Measurements from ENCODE around the gene AIF1L.
"Not testable (repeated sequence)": the region's sequence is repeated elsewhere in the genome, so short reads cannot be mapped to it uniquely, and the experiment has no call there.

The AIF1L gene

GRCh38 chr9:131149688-131150053, 53.3 kb downstream of the AIF1L start:
- TF ChIP-seq, protein P1, sequence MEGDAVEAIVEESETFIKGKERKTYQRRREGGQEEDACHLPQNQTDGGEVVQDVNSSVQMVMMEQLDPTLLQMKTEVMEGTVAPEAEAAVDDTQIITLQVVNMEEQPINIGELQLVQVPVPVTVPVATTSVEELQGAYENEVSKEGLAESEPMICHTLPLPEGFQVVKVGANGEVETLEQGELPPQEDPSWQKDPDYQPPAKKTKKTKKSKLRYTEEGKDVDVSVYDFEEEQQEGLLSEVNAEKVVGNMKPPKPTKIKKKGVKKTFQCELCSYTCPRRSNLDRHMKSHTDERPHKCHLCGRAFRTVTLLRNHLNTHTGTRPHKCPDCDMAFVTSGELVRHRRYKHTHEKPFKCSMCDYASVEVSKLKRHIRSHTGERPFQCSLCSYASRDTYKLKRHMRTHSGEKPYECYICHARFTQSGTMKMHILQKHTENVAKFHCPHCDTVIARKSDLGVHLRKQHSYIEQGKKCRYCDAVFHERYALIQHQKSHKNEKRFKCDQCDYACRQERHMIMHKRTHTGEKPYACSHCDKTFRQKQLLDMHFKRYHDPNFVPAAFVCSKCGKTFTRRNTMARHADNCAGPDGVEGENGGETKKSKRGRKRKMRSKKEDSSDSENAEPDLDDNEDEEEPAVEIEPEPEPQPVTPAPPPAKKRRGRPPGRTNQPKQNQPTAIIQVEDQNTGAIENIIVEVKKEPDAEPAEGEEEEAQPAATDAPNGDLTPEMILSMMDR (IDR thresholded peaks at IDR 0.05; ENCODE audit: low read depth, low read length), result no peak
- no peak for DNase-seq (ENCODE audit: low read depth in 2 of 2)
- no peak overlapping the region for H3K4me3 ChIP-seq (replicated peaks in 1 of 2; ENCODE audit: low read depth in 2 of 2, low read length in 2 of 2)

DNA sequence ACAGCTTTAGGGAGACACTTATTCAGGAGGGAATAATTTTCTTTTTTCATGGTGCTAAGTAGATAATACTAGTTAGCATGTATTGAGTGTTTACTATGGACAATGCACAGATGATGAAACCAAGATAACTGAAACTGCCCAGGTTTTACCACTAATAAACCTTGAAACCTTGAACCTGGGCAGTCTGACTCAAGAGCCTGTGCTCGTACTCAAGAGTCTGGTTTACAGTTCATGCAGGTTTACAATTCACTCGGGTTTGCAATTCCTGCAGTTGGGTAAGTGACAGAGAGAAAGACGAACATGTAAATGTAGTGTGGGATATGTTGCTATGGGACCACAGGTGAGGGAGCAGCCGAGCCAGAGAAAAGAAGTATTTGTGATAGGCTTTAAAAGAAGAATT, 57.3 kb downstream of the AIF1L start:
- TF ChIP-seq, protein P1 (IDR thresholded peaks at IDR 0.05; ENCODE audit: low read depth, low read length), result no peak
- no peak for DNase-seq (ENCODE audit: low read depth in 2 of 2)
- no peak overlapping the region for H3K4me3 ChIP-seq (replicated peaks in 1 of 2; ENCODE audit: low read depth in 2 of 2, low read length in 2 of 2)

DNA sequence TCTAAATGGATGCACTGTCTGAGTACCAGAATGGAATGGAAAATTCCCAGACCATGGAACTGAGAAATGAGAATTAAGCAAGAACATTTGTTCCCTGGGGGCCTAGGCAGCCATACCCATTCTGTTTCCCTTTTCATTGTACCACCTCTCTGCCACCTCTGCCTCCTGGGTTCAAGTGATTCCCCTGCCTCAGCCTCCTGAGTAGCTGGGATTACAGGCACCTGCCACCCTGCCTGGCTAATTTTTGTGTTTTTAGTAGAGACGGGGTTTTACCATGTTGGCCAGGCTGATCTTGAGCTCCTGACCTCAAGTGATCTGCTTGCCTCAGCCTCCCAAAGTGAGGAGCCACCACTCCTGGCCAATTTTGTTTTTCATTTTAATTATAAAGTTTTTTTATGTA, 62.3 kb downstream of the AIF1L start:
- not testable (repeated sequence) for H3K4me3 ChIP-seq (replicated peaks in 1 of 2; ENCODE audit: low read depth in 2 of 2, low read length in 2 of 2); DNase-seq (ENCODE audit: low read depth in 2 of 2)

DNA sequence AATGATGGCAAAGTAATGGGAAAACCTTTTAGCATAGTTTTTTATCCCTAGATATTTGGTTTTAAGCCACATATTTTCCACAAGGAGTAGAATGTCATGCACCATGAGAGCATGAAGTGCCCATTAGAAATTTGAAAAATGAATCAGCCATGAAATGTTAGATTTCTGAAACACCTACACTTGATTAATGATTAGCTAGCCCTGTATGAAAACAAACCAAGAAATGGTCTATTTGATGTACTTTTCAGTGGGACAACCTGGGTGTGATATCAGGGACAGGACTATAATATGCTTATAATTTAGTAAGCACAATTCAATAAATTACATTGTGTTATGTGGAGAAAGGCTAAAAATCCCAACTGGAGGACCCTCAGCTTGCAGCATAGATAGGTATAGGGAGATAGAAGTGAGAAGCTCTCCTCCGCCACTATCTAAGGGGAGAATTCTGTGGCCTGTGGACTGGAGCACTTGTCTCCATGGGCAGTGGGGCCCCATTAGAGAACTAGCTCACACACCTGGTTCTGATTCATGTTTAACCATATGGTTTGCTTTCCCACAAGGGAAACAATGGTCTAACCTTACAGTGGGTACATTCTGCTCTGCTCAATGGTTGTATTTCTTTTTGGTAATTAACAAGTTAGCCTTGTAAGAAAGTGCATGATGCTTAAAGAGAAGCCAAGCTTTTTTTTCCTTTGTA, 64.2 kb downstream of the AIF1L start:
- TF ChIP-seq, protein P1 (IDR thresholded peaks at IDR 0.05; ENCODE audit: low read depth, low read length), result no peak
- H3K4me3 ChIP-seq (replicated peaks in 1 of 2; ENCODE audit: low read depth in 2 of 2, low read length in 2 of 2), result no peak overlapping the region
- DNase-seq (ENCODE audit: low read depth in 2 of 2), result no peak

GRCh38 chr9:131161585-131161984, 65.3 kb downstream of the AIF1L start:
- DNase-seq (ENCODE audit: low read depth in 2 of 2), result no peak
- TF ChIP-seq, protein P1 (IDR thresholded peaks at IDR 0.05; ENCODE audit: low read depth, low read length), result no peak
- H3K4me3 ChIP-seq (replicated peaks in 1 of 2; ENCODE audit: low read depth in 2 of 2, low read length in 2 of 2), result no peak overlapping the region

GRCh38 chr9:131162886-131163285, 66.6 kb downstream of the AIF1L start:
- no peak overlapping the region for H3K4me3 ChIP-seq (replicated peaks in 1 of 2; ENCODE audit: low read depth in 2 of 2, low read length in 2 of 2)
- DNase-seq (ENCODE audit: low read depth in 2 of 2), result no peak
- TF ChIP-seq, protein P1 (IDR thresholded peaks at IDR 0.05; ENCODE audit: low read depth, low read length), result no peak

GRCh38 chr9:131165523-131165922, 69.2 kb downstream of the AIF1L start:
- TF ChIP-seq, protein P1 (IDR thresholded peaks at IDR 0.05; ENCODE audit: low read depth, low read length), result no peak
- H3K4me3 ChIP-seq (replicated peaks in 1 of 2; ENCODE audit: low read depth in 2 of 2, low read length in 2 of 2), result no peak overlapping the region
- DNase-seq (ENCODE audit: low read depth in 2 of 2), result no peak

Measured in cardiac fibroblast (primary cell).